ENCODE results near the gene CSTA.

CSTA gene

GRCh38 chr3:122324871-122325323, at the start of gene CSTA:
Gene CSTA, plus strand, starts transcription at chr3:122325248. Its CDS starts 45 bp downstream, at chr3:122325293.
- DNase-seq, result no peak

- DNase-seq, result no peak
Measured at GRCh38 chr3:122281891-122282290, 43.2 kb upstream of the CSTA start.

- no peak for DNase-seq
Measured at GRCh38 chr3:122283796-122284445, 41.1 kb upstream of the CSTA start.

- no peak for DNase-seq
Measured at GRCh38 chr3:122284486-122284885, 40.6 kb upstream of the CSTA start.

GRCh38 chr3:122294359-122294758, 30.7 kb upstream of the CSTA start:
- DNase-seq, result no peak

GRCh38 chr3:122295266-122296062, 29.6 kb upstream of the CSTA start:
- no peak for DNase-seq

GRCh38 chr3:122298239-122298638, 26.8 kb upstream of the CSTA start:
- no peak for DNase-seq

GRCh38 chr3:122299215-122299614, 25.8 kb upstream of the CSTA start:
- no peak for DNase-seq

- peak; percentile 66 for DNase-seq
Measured at GRCh38 chr3:122299872-122300460, 25.1 kb upstream of the CSTA start.

- DNase-seq, result no peak
Measured at GRCh38 chr3:122301063-122301462, 24.0 kb upstream of the CSTA start.

- peak; percentile 39 for DNase-seq
Measured at GRCh38 chr3:122305818-122306621, 19.0 kb upstream of the CSTA start.

- DNase-seq, result no peak
Measured at GRCh38 chr3:122306622-122306953, 18.5 kb upstream of the CSTA start.

- no peak for DNase-seq
Measured at GRCh38 chr3:122307094-122307687, 17.9 kb upstream of the CSTA start.

GRCh38 chr3:122307976-122308375, 17.1 kb upstream of the CSTA start:
- DNase-seq, result no peak

GRCh38 chr3:122310361-122310760, 14.7 kb upstream of the CSTA start:
- no peak for DNase-seq

GRCh38 chr3:122312826-122313225, 12.2 kb upstream of the CSTA start:
- DNase-seq, result no peak

GRCh38 chr3:122313281-122313680, 11.8 kb upstream of the CSTA start:
- no peak for DNase-seq

GRCh38 chr3:122314228-122314876, 10.7 kb upstream of the CSTA start:
- DNase-seq, result no peak

GRCh38 chr3:122315619-122316018, 9.4 kb upstream of the CSTA start:
- DNase-seq, result no peak

GRCh38 chr3:122316368-122316767, 8.7 kb upstream of the CSTA start:
- no peak for DNase-seq

GRCh38 chr3:122318620-122319019, 6.4 kb upstream of the CSTA start:
- no peak for DNase-seq

All from hematopoietic multipotent progenitor cell treated with erythropoietin and hydrocortisone succinate and interleukin-3 and kit ligand, for 8 days (in vitro differentiated cells).